IMR-90 (cell line): ENCODE measurements around the gene MT1E. TPM values are rescaled to one million over a fixed set of nuclear protein-coding genes. Genes with fewer than 3 reads are reported as not detected.

Source experiments
- ATAC-seq: fragments of 200-7000 bp; cut with Tn5 transposase; 2 replicates; pipeline ENCODE4 v1.9.1; 2020; ENCODE audit warnings: low read depth, mild to moderate bottlenecking, moderate library complexity
- BruUV-seq: library from RNA; stranded (reverse); fragments of 400-500 nt; replicated peaks from 2 replicates; lab custom pipeline; 2021; lab: Mats Ljungman, UMichigan
- CTCF ChIA-PET: fragments of 300-600 bp; formaldehyde crosslinking; extraction: SDS; loops from one replicate; lab custom pipeline; 2021; ENCODE audit warnings: antibody characterized with exemption; lab: Yijun Ruan, JAX
- POLR2A ChIA-PET: fragments of 300-600 bp; sonication (Branson Sonifier 250); formaldehyde crosslinking; loops from one replicate; lab custom pipeline; 2022; ENCODE audit warnings: antibody characterized with exemption; ENCODE audit not compliant: unreplicated experiment; lab: Charles Lee
- DNase-seq: peaks from one replicate; pipeline ENCODE4 v3.0.0; 2013
- H2AFZ ChIP-seq: replicated peaks from 2 replicates; pipeline ENCODE3; 2013; ENCODE audit warnings: low read length, mild to moderate bottlenecking; ENCODE audit not compliant: poor library complexity
- H2AK5ac ChIP-seq: 2 replicates; pipeline ENCODE4 v1.6.1; 2013; ENCODE audit warnings: low read depth, low read length, inconsistent platforms
- H2AK9ac ChIP-seq: replicated peaks from 2 replicates; pipeline ENCODE3; 2013; ENCODE audit warnings: mild to moderate bottlenecking, low read depth, low read length, moderate library complexity; ENCODE audit not compliant: poor library complexity
- H2BK120ac ChIP-seq: 2 replicates; pipeline ENCODE4 v1.6.1; 2013; ENCODE audit warnings: low read depth, low read length, inconsistent platforms
- H2BK15ac ChIP-seq: 3 replicates; pipeline ENCODE4 v1.6.1; 2013; ENCODE audit warnings: low read depth, low read length, inconsistent platforms
- H2BK20ac ChIP-seq: 2 replicates; pipeline ENCODE4 v1.6.1; 2013; ENCODE audit warnings: low read depth, mild to moderate bottlenecking, inconsistent platforms, low read length, moderate library complexity
- H2BK5ac ChIP-seq: 2 replicates; pipeline ENCODE4 v1.6.1; 2013; ENCODE audit warnings: mild to moderate bottlenecking, low read depth, low read length, inconsistent platforms; ENCODE audit not compliant: poor library complexity, severe bottlenecking
- H3K14ac ChIP-seq: replicated peaks from 2 replicates; pipeline ENCODE4 v1.6.1; 2013; ENCODE audit warnings: low read depth, low read length, inconsistent platforms
- H3K18ac ChIP-seq: 2 replicates; pipeline ENCODE4 v1.6.1; 2013; ENCODE audit warnings: low read depth, low read length, control low read depth
- H3K23ac ChIP-seq: 2 replicates; pipeline ENCODE4 v1.6.1; 2013; ENCODE audit warnings: low read depth, low read length, inconsistent platforms
- H3K27ac ChIP-seq: 2 replicates; pipeline ENCODE4 v1.5.1; 2013; ENCODE audit warnings: mild to moderate bottlenecking, control low read depth, low read length; ENCODE audit not compliant: insufficient read depth
- H3K27me3 ChIP-seq: 2 replicates; pipeline ENCODE4 v1.6.1; 2013; ENCODE audit warnings: low read length; ENCODE audit not compliant: control insufficient read depth, insufficient read depth
- H3K36me3 ChIP-seq: 2 replicates; pipeline ENCODE4 v1.6.1; 2013; ENCODE audit warnings: low read length, mixed read lengths; ENCODE audit not compliant: control insufficient read depth, insufficient read depth
- H3K4ac ChIP-seq: 2 replicates; pipeline ENCODE4 v1.6.1; 2013; ENCODE audit warnings: low read depth, low read length, inconsistent platforms
- H3K4me1 ChIP-seq: 2 replicates; pipeline ENCODE4 v1.6.1; 2013; ENCODE audit warnings: low read length, mixed read lengths; ENCODE audit not compliant: control insufficient read depth, insufficient read depth
- H3K4me2 ChIP-seq: 2 replicates; pipeline ENCODE4 v1.6.1; 2013; ENCODE audit warnings: low read depth, mild to moderate bottlenecking, control low read depth, low read length, moderate library complexity
- H3K4me3 ChIP-seq: 2 replicates; pipeline ENCODE4 v1.5.1; 2013; ENCODE audit warnings: low read depth, mild to moderate bottlenecking, control low read depth, low read length, moderate library complexity; ENCODE audit not compliant: insufficient read depth
- H3K56ac ChIP-seq: 2 replicates; pipeline ENCODE4 v1.6.1; 2013; ENCODE audit warnings: low read length, inconsistent platforms; ENCODE audit not compliant: insufficient read depth; ENCODE audit errors: extremely low read depth
- H3K79me1 ChIP-seq, 2 experiments: 2 replicates each; pipeline ENCODE4 v1.6.1; 2013; ENCODE audit warnings: low read length in 2 of 2, inconsistent platforms in 1 of 2, low read depth in 1 of 2
- H3K9ac ChIP-seq: 2 replicates; pipeline ENCODE4 v1.6.1; 2013; ENCODE audit warnings: low read depth, low read length, control low read depth
- H3K9me1 ChIP-seq: 2 replicates; pipeline ENCODE4 v1.6.1; 2013; ENCODE audit warnings: low read length, inconsistent platforms; ENCODE audit not compliant: insufficient read depth
- H3K9me3 ChIP-seq: 2 replicates; pipeline ENCODE4 v1.6.1; 2013; ENCODE audit warnings: low read length; ENCODE audit not compliant: control insufficient read depth, insufficient read depth
- H4K20me1 ChIP-seq: 2 replicates; pipeline ENCODE4 v1.6.1; 2013; ENCODE audit warnings: low read length, inconsistent platforms; ENCODE audit not compliant: insufficient read depth
- H4K5ac ChIP-seq: 2 replicates; pipeline ENCODE4 v1.6.1; 2013; ENCODE audit warnings: mild to moderate bottlenecking, low read depth, low read length, control low read depth
- H4K8ac ChIP-seq, 2 experiments: 2 replicates each; pipeline ENCODE4 v1.6.1; 2013; ENCODE audit warnings: low read depth in 2 of 2, low read length in 2 of 2, control low read depth in 1 of 2, inconsistent platforms in 1 of 2
- H4K91ac ChIP-seq: 2 replicates; pipeline ENCODE4 v1.6.1; 2013; ENCODE audit warnings: low read depth, low read length, inconsistent platforms; ENCODE audit not compliant: insufficient read depth
- BHLHE40 ChIP-seq: fragments of 150-350 bp; IDR thresholded peaks from 2 replicates; pipeline ENCODE4 v1.6.1; 2016; ENCODE audit warnings: mild to moderate bottlenecking, low read depth, low read length
- CEBPB ChIP-seq: IDR thresholded peaks from 2 replicates; pipeline ENCODE4 v1.6.1; 2012; ENCODE audit warnings: low read depth, low read length, improper control_type of control experiment
- CHD1 ChIP-seq: IDR thresholded peaks from 2 replicates; pipeline ENCODE4 v1.6.1; 2012; ENCODE audit warnings: low read depth, low read length, improper control_type of control experiment
- FOS ChIP-seq: fragments of 150-350 bp; IDR thresholded peaks from 2 replicates; pipeline ENCODE4 v1.6.1; 2016; ENCODE audit warnings: low read depth, low read length
- MAFK ChIP-seq: IDR thresholded peaks from 2 replicates; pipeline ENCODE4 v1.6.1; 2012; ENCODE audit warnings: low read depth, low read length, improper control_type of control experiment
- MAZ ChIP-seq: IDR thresholded peaks from 2 replicates; pipeline ENCODE4 v1.6.1; 2012; ENCODE audit warnings: low read depth, mild to moderate bottlenecking, low read length, improper control_type of control experiment, moderate library complexity, borderline replicate concordance
- POLR2A ChIP-seq: IDR thresholded peaks from 2 replicates; pipeline ENCODE4 v1.6.1; 2012; ENCODE audit warnings: mild to moderate bottlenecking, low read depth, low read length
- RFX5 ChIP-seq: IDR thresholded peaks from 2 replicates; pipeline ENCODE4 v1.8.0; 2012; ENCODE audit warnings: low read depth, mild to moderate bottlenecking, low read length, moderate library complexity
- SMC3 ChIP-seq: fragments of 150-350 bp; IDR thresholded peaks from 2 replicates; pipeline ENCODE4 v1.6.1; 2016; ENCODE audit warnings: low read depth, mild to moderate bottlenecking, antibody characterized with exemption, low read length, moderate library complexity
- WGBS, 2 experiments: methylation state at CpG; one replicate each; pipeline versions ENCODE4 v1.1.5 to v1.1.7; 2013; ENCODE audit warnings: missing lambda C conversion rate in 2 of 2; ENCODE audit not compliant: insufficient read length in 1 of 2; ENCODE audit errors: extremely low coverage in 2 of 2; 5-methylcytosine and 5-hydroxymethylcytosine counted together
- dilution Hi-C: fragments of 300-500 bp; cut with HindIII; formaldehyde crosslinking; loops from one replicate; pipeline ENCODE4 v1.14.3; 2018; ENCODE audit warnings: low sequenced_read_pairs; ENCODE audit not compliant: unreplicated experiment
- in situ Hi-C: fragments of 300-500 bp; cut with MboI; formaldehyde crosslinking; loops from 3 replicates; pipeline ENCODE4 v1.14.3; 2019; ENCODE audit warnings: low sequenced_read_pairs, inconsistent platforms, mixed read lengths
- intact Hi-C: fragments of 100-400 bp; cut with micrococcal nuclease; formaldehyde crosslinking; loops from 2 replicates; pipeline ENCODE4 v1.10.0; 2022
- polyA plus RNA-seq, 3 experiments: library from polyadenylated mRNA; depleted of rRNA; stranded (reverse); fragments of >200 nt; gene quantifications; 2 replicates each; pipeline ENCODE4 v1.2.3, GENCODE V29; 2012; ENCODE audit warnings: low replicate concordance in 1 of 3
- total RNA-seq: library from RNA; depleted of rRNA; stranded (reverse); fragments of >200 nt; gene quantifications from 2 replicates; pipeline ENCODE4 v1.2.3, GENCODE V29; 2012
- TF ChIP-seq, protein P1 (sequence below): conservative IDR thresholded peaks from 2 replicates; pipeline ENCODE4 v1.5.1; 2012; ENCODE audit warnings: mild to moderate bottlenecking, low read depth, low read length, improper control_type of control experiment

MT1E gene
- total and polyA plus RNA-seq, 2 of the 4 experiments (the other 2 are of a cell fraction) = 137 to 821 TPM

- Histone ChIP-seq H3K4ac (peak overlapping the region; percentile 89), H4K91ac (peak overlapping the region; percentile 75; the same call in 1 of the 2 replicates), H2BK5ac (no peak overlapping the region), H3K9me1 (peaks cover 15% of the 10 kb centered on the region), H4K20me1 (no peaks in the 10 kb centered on the region), H3K36me3 (no peaks in the 10 kb centered on the region), H2BK20ac (peak overlapping the region; percentile 51; the same call in 1 of the 2 replicates), H3K4me2 (peak overlapping the region; percentile 74; the same call in 1 of the 2 replicates), H2BK120ac (peak overlapping the region; percentile 30; the same call in 1 of the 2 replicates), H4K8ac (peak overlapping the region in 1 of 2 experiments; percentile 72; a peak in 2 of 4 replicates), H3K56ac (no peak overlapping the region), H3K27me3 (no peaks in the 10 kb centered on the region), H2AK9ac (no peak overlapping the region), H3K18ac (no peak overlapping the region), H2AFZ (no peak overlapping the region), H2BK15ac (0 out of 3 replicates have a peak overlapping the region, but pooled peaks have one; percentile 97), H3K14ac (peak overlapping the region; percentile 78; the same call in 1 of the 2 replicates), H4K5ac (no peak overlapping the region), H3K79me1 (peaks cover 2 to 28% of the 10 kb centered on the region in 2 experiments; a peak in 2 of 4 replicates), H3K4me3 (no peak overlapping the region), H3K27ac (no peak overlapping the region), H3K4me1 (peaks cover 17% of the 10 kb centered on the region), H3K9me3 (no peaks in the 10 kb centered on the region), H3K23ac (peak overlapping the region; percentile 50; the same call in 1 of the 2 replicates), H3K9ac (no peak overlapping the region), H2AK5ac (peak overlapping the region; percentile 96; the same call in 1 of the 2 replicates)
- intact Hi-C loops (no loop called here), in situ Hi-C loops (no loop called here), dilution Hi-C loops (no loop called here)
- POLR2A ChIA-PET = interaction anchor here (1.0 kb wide), 1 partner anchor 7 kb away, joined by 12 read pairs; the partner anchor contains the start of gene MT1E
- WGBS, 2 experiments = no CpG with 5 or more reads among the region's 6 CpGs
- CTCF ChIA-PET = interaction anchor here (0.9 to 1.3 kb wide), 2 partner anchors 55 to 84 kb away, joined by 3 read pairs; no protein-coding TSS in a partner anchor
- TF ChIP-seq FOS (no peak), CHD1 (no peak), RFX5 (no peak), CEBPB (no peak), SMC3 (no peak), POLR2A (no peak), MAZ (no peak), BHLHE40 (no peak), MAFK (no peak)
- TF ChIP-seq, protein P1, sequence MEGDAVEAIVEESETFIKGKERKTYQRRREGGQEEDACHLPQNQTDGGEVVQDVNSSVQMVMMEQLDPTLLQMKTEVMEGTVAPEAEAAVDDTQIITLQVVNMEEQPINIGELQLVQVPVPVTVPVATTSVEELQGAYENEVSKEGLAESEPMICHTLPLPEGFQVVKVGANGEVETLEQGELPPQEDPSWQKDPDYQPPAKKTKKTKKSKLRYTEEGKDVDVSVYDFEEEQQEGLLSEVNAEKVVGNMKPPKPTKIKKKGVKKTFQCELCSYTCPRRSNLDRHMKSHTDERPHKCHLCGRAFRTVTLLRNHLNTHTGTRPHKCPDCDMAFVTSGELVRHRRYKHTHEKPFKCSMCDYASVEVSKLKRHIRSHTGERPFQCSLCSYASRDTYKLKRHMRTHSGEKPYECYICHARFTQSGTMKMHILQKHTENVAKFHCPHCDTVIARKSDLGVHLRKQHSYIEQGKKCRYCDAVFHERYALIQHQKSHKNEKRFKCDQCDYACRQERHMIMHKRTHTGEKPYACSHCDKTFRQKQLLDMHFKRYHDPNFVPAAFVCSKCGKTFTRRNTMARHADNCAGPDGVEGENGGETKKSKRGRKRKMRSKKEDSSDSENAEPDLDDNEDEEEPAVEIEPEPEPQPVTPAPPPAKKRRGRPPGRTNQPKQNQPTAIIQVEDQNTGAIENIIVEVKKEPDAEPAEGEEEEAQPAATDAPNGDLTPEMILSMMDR = no peak
- DNase-seq (no peak), ATAC-seq (no peak)
- no TSS peak for BruUV-seq
Observed at GRCh38 chr16:56618138-56618537, 7.4 kb upstream of the MT1E start.
